GM12878 (cell line): Measurements from ENCODE around the gene SLC2A4. TPM values are rescaled to one million over a fixed set of nuclear protein-coding genes. Genes with fewer than 3 reads are reported as not detected.
"Not testable (repeated sequence)": the region's sequence is repeated elsewhere in the genome, so short reads cannot be mapped to it uniquely, and the experiment has no call there.

Experiments used
- ATAC-seq: fragments of 200-7000 bp; cut with Tn5 transposase; 3 replicates; pipeline ENCODE4 v1.9.1; 2020; ENCODE audit warnings: mild to moderate bottlenecking, moderate library complexity
- BruUV-seq: library from RNA; stranded (reverse); fragments of 400-500 nt; replicated peaks from 2 replicates; lab custom pipeline; 2021; lab: Mats Ljungman, UMichigan
- CTCF ChIA-PET: fragments of 300-600 bp; sonication (Branson Sonifier 250); formaldehyde crosslinking; extraction: SDS; loops from one replicate; lab custom pipeline; 2021; ENCODE audit warnings: inconsistent platforms; lab: Yijun Ruan, JAX
- POLR2A ChIA-PET: fragments of 350-600 bp; formaldehyde crosslinking; extraction: SDS; loops from one replicate; lab custom pipeline; 2021; ENCODE audit warnings: inconsistent platforms; lab: Charles Lee
- RAD21 ChIA-PET: fragments of 300-600 bp; sonication (Branson Sonifier 250); formaldehyde crosslinking; loops from one replicate; lab custom pipeline; 2023; ENCODE audit warnings: antibody characterized with exemption; ENCODE audit not compliant: unreplicated experiment; lab: Charles Lee
- SMC1A ChIA-PET: fragments of 300-600 bp; sonication (Branson Sonifier 250); formaldehyde crosslinking; loops from one replicate; lab custom pipeline; 2023; ENCODE audit not compliant: unreplicated experiment, uncharacterized antibody; lab: Charles Lee
- DNase-seq: peaks from one replicate; pipeline ENCODE4 v3.0.0-alpha.2; 2011; ENCODE audit warnings: low read depth, low spot score
- FAIRE-seq: peaks from 3 replicates; lab custom pipeline; 2011; peaks lifted over from hg19 to GRCh38; lab: Jason Lieb, UNC
- H2AFZ ChIP-seq: 2 replicates; pipeline ENCODE4 v1.6.0; 2011; ENCODE audit warnings: low read depth, low read length, control low read depth; ENCODE audit not compliant: control insufficient read depth
- H3K27ac ChIP-seq: 2 replicates; pipeline ENCODE4 v1.5.1; 2011; ENCODE audit warnings: control low read depth; ENCODE audit not compliant: control insufficient read depth, insufficient read depth
- H3K27me3 ChIP-seq, 2 experiments: replicated peaks in 1 of 2; 2 replicates each; pipeline versions ENCODE4 v1.6.0 to v1.6.1; 2011; ENCODE audit warnings: low read length in 1 of 2; ENCODE audit not compliant: control insufficient read depth in 2 of 2, insufficient read depth in 2 of 2
- H3K36me3 ChIP-seq, 2 experiments: 2 replicates each; pipeline ENCODE4 v1.5.1; 2011; ENCODE audit warnings: low read length in 1 of 2; ENCODE audit not compliant: control insufficient read depth in 2 of 2, insufficient read depth in 2 of 2
- H3K4me1 ChIP-seq: 2 replicates; pipeline ENCODE4 v1.6.1; 2011; ENCODE audit warnings: mild to moderate bottlenecking, low read length, moderate library complexity, mixed read lengths; ENCODE audit not compliant: control insufficient read depth, insufficient read depth
- H3K4me2 ChIP-seq: 2 replicates; pipeline ENCODE4 v1.6.0; 2011; ENCODE audit warnings: control low read depth; ENCODE audit not compliant: control insufficient read depth, insufficient read depth
- H3K4me3 ChIP-seq: fragments of 200-600 bp; sonication (generic); 2 replicates; pipeline ENCODE4 v1.5.1; 2016
- H3K79me2 ChIP-seq: 2 replicates; pipeline ENCODE4 v1.6.0; 2011; ENCODE audit warnings: low read length; ENCODE audit not compliant: control insufficient read depth, insufficient read depth
- H3K9ac ChIP-seq: 2 replicates; pipeline ENCODE4 v1.8.0; 2011; ENCODE audit warnings: low read length, control low read depth, mixed read lengths; ENCODE audit not compliant: control insufficient read depth, insufficient read depth
- H3K9me3 ChIP-seq: replicated peaks from 3 replicates; pipeline ENCODE4 v1.5.1; 2011; ENCODE audit warnings: mild to moderate bottlenecking, low read length; ENCODE audit not compliant: control insufficient read depth, insufficient read depth
- H4K20me1 ChIP-seq: 2 replicates; pipeline ENCODE4 v1.6.0; 2011; ENCODE audit not compliant: control insufficient read depth, insufficient read depth
- CBFB ChIP-seq: IDR thresholded peaks from 2 replicates; pipeline ENCODE4 v1.6.1; 2016; ENCODE audit warnings: antibody characterized with exemption, low read depth
- IKZF1 ChIP-seq: fragments of 450-650 bp; conservative IDR thresholded peaks from 2 replicates; pipeline ENCODE4 v1.6.1; 2017; ENCODE audit warnings: antibody characterized with exemption, mild to moderate bottlenecking
- IKZF2 ChIP-seq, 2 experiments: fragments of 450-650 bp; IDR thresholded peaks; 2 replicates each; pipeline ENCODE4 v1.6.1; 2017; ENCODE audit warnings: mild to moderate bottlenecking in 2 of 2, moderate library complexity in 2 of 2
- MEF2B ChIP-seq: fragments of 450-650 bp; IDR thresholded peaks from 2 replicates; pipeline ENCODE4 v1.6.1; 2018; ENCODE audit warnings: mild to moderate bottlenecking, moderate library complexity; ENCODE audit not compliant: partially characterized antibody, poor library complexity, severe bottlenecking
- PBX3 ChIP-seq: IDR thresholded peaks from 2 replicates; pipeline ENCODE4 v1.6.1; 2011; ENCODE audit warnings: mild to moderate bottlenecking, low read depth, low read length, moderate library complexity; ENCODE audit not compliant: insufficient replicate concordance
- PKNOX1 ChIP-seq: fragments of 450-650 bp; IDR thresholded peaks from 2 replicates; pipeline ENCODE4 v1.6.1; 2016; ENCODE audit warnings: mild to moderate bottlenecking
- POLR2A ChIP-seq: IDR thresholded peaks from 2 replicates; pipeline ENCODE4 v1.6.1; 2011; ENCODE audit warnings: low read depth, mild to moderate bottlenecking, low read length
- POLR2AphosphoS5 ChIP-seq: IDR thresholded peaks from 2 replicates; pipeline ENCODE4 v1.6.1; 2011; ENCODE audit warnings: mild to moderate bottlenecking, low read length, inconsistent platforms
- POU2F2 ChIP-seq: IDR thresholded peaks from 3 replicates; pipeline ENCODE4 v1.6.1; 2011; ENCODE audit warnings: low read depth, mild to moderate bottlenecking, low read length, borderline replicate concordance
- RAD51 ChIP-seq: fragments of 450-650 bp; IDR thresholded peaks from 2 replicates; pipeline ENCODE4 v1.6.1; 2016; ENCODE audit warnings: moderate library complexity, mild to moderate bottlenecking, inconsistent platforms
- RELB ChIP-seq: fragments of 450-650 bp; IDR thresholded peaks from 2 replicates; pipeline ENCODE4 v1.6.1; 2017; ENCODE audit warnings: low read depth, mild to moderate bottlenecking, moderate library complexity
- SMAD5 ChIP-seq: IDR thresholded peaks from 2 replicates; pipeline ENCODE4 v1.6.1; 2016; ENCODE audit warnings: antibody characterized with exemption, low read depth
- SPI1 ChIP-seq: IDR thresholded peaks from 2 replicates; pipeline ENCODE4 v1.6.1; 2011; ENCODE audit warnings: low read depth, mild to moderate bottlenecking, low read length, moderate library complexity, borderline replicate concordance; ENCODE audit not compliant: insufficient read depth
- TAF1 ChIP-seq: IDR thresholded peaks from 2 replicates; pipeline ENCODE4 v1.6.1; 2011; ENCODE audit warnings: mild to moderate bottlenecking, low read depth, low read length, borderline replicate concordance
- USF2 ChIP-seq: IDR thresholded peaks from 2 replicates; pipeline ENCODE4 v1.6.1; 2011; ENCODE audit warnings: low read depth, low read length, improper control_type of control experiment, borderline replicate concordance
- ZBTB4 ChIP-seq: fragments of 450-650 bp; formaldehyde crosslinking; IDR thresholded peaks from 2 replicates; pipeline ENCODE4 v1.4.0; 2022; ENCODE audit warnings: mild to moderate bottlenecking, moderate library complexity
- WGBS: methylation state at CpG from one replicate; pipeline ENCODE4 v1.1.6; 2016; ENCODE audit warnings: low lambda C conversion rate; ENCODE audit not compliant: insufficient replicate concordance, insufficient coverage; ENCODE audit errors: missing lambda C conversion rate; 5-methylcytosine and 5-hydroxymethylcytosine counted together
- in situ Hi-C: fragments of 300-500 bp; cut with MboI; formaldehyde crosslinking; loops from 9 replicates; pipeline ENCODE4 v1.14.3; 2018; ENCODE audit warnings: mixed read lengths
- intact Hi-C: fragments of 100-400 bp; cut with micrococcal nuclease; formaldehyde crosslinking; loops from one replicate; pipeline ENCODE4 v1.14.2; 2022; ENCODE audit not compliant: unreplicated experiment
- polyA plus RNA-seq, 11 experiments: library from polyadenylated mRNA; depleted of rRNA in 4 of 11; unstranded in 6 of 11; stranded (reverse) in 5 of 11; fragments of >200 nt; fragmentation: Nextera tagmentation in 4 of 11; fragmentation: Illumina TruSeq in 1 of 11; extraction: Ambion mirVana in 4 of 11; extraction: Trizol in 1 of 11; gene quantifications; 1 replicate in 1 of 11; 2 replicates in 10 of 11; pipeline versions ENCODE4 v1.2.1 to v1.2.3, GENCODE V29; 2011 to 2016; ENCODE audit warnings: inconsistent platforms in 2 of 11, missing spikeins in 2 of 11, low read depth in 1 of 11
- total RNA-seq, 4 experiments: library from RNA; depleted of rRNA in 3 of 4; stranded (reverse); fragments of >200 nt in 3 of 4; fragmentation: Illumina TruSeq in 1 of 4; extraction: Trizol in 1 of 4; gene quantifications; 2 replicates each; pipeline versions ENCODE4 v1.2.1 to v1.2.3, GENCODE V29; 2013 to 2021

Gene SLC2A4
- total and polyA plus RNA-seq, 10 of the 15 experiments (the other 5 are each of a cell fraction or from before 2014, with no cell fraction given) = 0.03 to 0.23 (median 0.04) TPM; not detected in 4

- CTCF ChIA-PET = interaction anchor here (1.4 kb wide), 1 partner anchor 228 kb away, joined by 3 read pairs; no protein-coding TSS in a partner anchor
- H2AFZ ChIP-seq = peak overlapping the region; percentile 11; the same call in 1 of the 2 replicates
- SMC1A ChIA-PET, H4K20me1 ChIP-seq, in situ Hi-C loops, RAD21 ChIA-PET, intact Hi-C loops, ATAC-seq, BruUV-seq, H3K36me3 ChIP-seq, H3K9me3 ChIP-seq, DNase-seq, POLR2A ChIA-PET, H3K27me3 ChIP-seq: not testable (repeated sequence)
- peak overlapping the region; percentile 79 for H3K27ac ChIP-seq
- peak overlapping the region; percentile 54; the same call in 1 of the 2 replicates for H3K4me3 ChIP-seq
- H3K4me2 ChIP-seq = peak overlapping the region; percentile 85
- H3K4me1 ChIP-seq = peaks cover 38% of the 10 kb centered on the region
- H3K79me2 ChIP-seq = peaks cover 31% of the 10 kb centered on the region
- peak; percentile 82 for FAIRE-seq
- peak overlapping the region; percentile 48; the same call in 1 of the 2 replicates for H3K9ac ChIP-seq
- 2% methylated on average over 14 of the region's 14 CpGs for WGBS
- TF ChIP-seq PKNOX1 = peak; percentile 96
- TF ChIP-seq CBFB = 0 out of 2 replicates have a peak, but pooled peaks have one; percentile 32
- peak; percentile 46; the same call in 1 of the 2 replicates for TF ChIP-seq RELB
- 0 out of 2 replicates have a peak, but pooled peaks have one; percentile 11 for TF ChIP-seq TAF1
- peak; percentile 59; the same call in 1 of the 2 replicates for TF ChIP-seq POLR2A
- peak; percentile 46; the same call in 1 of the 2 replicates for TF ChIP-seq SPI1
- peak; percentile 99 for TF ChIP-seq RAD51
- peak; percentile 42 for TF ChIP-seq IKZF1
- peak; percentile 73 for TF ChIP-seq SMAD5
- TF ChIP-seq MEF2B = peak; percentile 45
- TF ChIP-seq ZBTB4 (CRISPR knock-in tag) = peak; percentile 84; the same call in 1 of the 2 replicates
- TF ChIP-seq POLR2AphosphoS5 = peak; percentile 72
- peak; percentile 67 for TF ChIP-seq PBX3
- TF ChIP-seq USF2 = peak; percentile 40; the same call in 1 of the 2 replicates
- peak; percentile 61 to 63; a peak in 3 of 4 replicates for TF ChIP-seq IKZF2 (IDR thresholded peaks at IDR 0.05)
- TF ChIP-seq POU2F2 = peak; percentile 49; the same call in 2 of the 3 replicates
Measured at GRCh38 chr17:7332600-7333069, 51.1 kb downstream of the SLC2A4 start.
